ENCODE data around the gene MED29.

DNA sequence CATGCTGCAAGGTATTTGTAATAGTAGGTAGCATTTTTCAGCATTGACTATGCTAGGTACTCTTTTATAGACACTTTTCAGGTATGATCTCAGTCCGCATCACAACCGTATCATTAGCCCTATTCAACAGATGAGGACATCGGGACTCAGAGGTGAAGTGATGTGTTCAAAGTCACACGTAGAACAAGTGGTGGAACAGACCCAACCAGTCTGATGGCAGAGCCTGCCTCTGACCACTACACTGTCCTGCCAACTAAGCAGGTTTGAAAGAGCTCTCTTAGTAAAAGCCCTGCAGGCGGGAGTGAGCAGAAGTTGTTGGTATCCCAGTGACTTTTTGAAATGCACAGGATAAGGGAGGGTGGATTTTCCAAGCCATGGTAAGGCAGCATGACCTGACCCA lies 20.4 kb upstream of the MED29 start:
- no peak for TF ChIP-seq POLR2A (IDR thresholded peaks at IDR 0.05; ENCODE audit: low read length)
- no peak for TF ChIP-seq GATA1 (IDR thresholded peaks at IDR 0.05; ENCODE audit: low read depth, low read length)

All from erythroblast (primary cell).